ENCODE results near the gene LGALS7B. TPM values are rescaled to one million over a fixed set of nuclear protein-coding genes. Genes with fewer than 3 reads are reported as not detected.

The LGALS7B gene
- total RNA-seq, 1 donor from 2014 or later, result 4.4 TPM

Other genes starting within 250 kb of the LGALS7B start
- 0.43 and 3.1 TPM in 2 replicates for gene MAP4K1, start 171.2 kb upstream of the LGALS7B start, total RNA-seq
- gene EIF3K, start 170.0 kb upstream of the LGALS7B start, total RNA-seq, result 548 and 564 TPM in 2 replicates
- 629 and 634 TPM in 2 replicates for gene ACTN4, start 141.6 kb upstream of the LGALS7B start, total RNA-seq
- gene CAPN12, start 44.7 kb upstream of the LGALS7B start, total RNA-seq, result 0.51 and 7.3 TPM in 2 replicates
- gene LGALS7, start 15.7 kb upstream of the LGALS7B start, total RNA-seq, result not detected in 2 replicates
- not detected in 2 replicates for gene LGALS4, start 23.7 kb downstream of the LGALS7B start, total RNA-seq
- gene ECH1, start 42.6 kb downstream of the LGALS7B start, total RNA-seq, result 41.2 and 45.5 TPM in 2 replicates
- gene HNRNPL, start 60.8 kb downstream of the LGALS7B start, total RNA-seq, result 224 and 403 TPM in 2 replicates
- 10.9 and 11.2 TPM in 2 replicates for gene RINL, start 89.1 kb downstream of the LGALS7B start, total RNA-seq
- 26.1 and 43.5 TPM in 2 replicates for gene SIRT2, start 110.4 kb downstream of the LGALS7B start, total RNA-seq
- gene NFKBIB, start 110.8 kb downstream of the LGALS7B start, total RNA-seq, result 23.6 and 33.1 TPM in 2 replicates
- gene CCER2, start 123.0 kb downstream of the LGALS7B start, total RNA-seq, result not detected in 2 replicates
- 42.2 and 55.5 TPM in 2 replicates for gene SARS2, start 141.6 kb downstream of the LGALS7B start, total RNA-seq
- gene MRPS12, start 141.7 kb downstream of the LGALS7B start, total RNA-seq, result 74.9 and 106 TPM in 2 replicates
- 21.6 and 40.4 TPM in 2 replicates for gene FBXO17, start 186.5 kb downstream of the LGALS7B start, total RNA-seq
- gene FBXO27, start 243.3 kb downstream of the LGALS7B start, total RNA-seq, result 8.0 and 14.3 TPM in 2 replicates

All from epithelial cell of proximal tubule (primary cell).